H9 (cell line): ENCODE results near the gene ZNF784. TPM values are rescaled to one million over a fixed set of nuclear protein-coding genes. Genes with fewer than 3 reads are reported as not detected.

Source experiments
- DNase-seq: peaks from one replicate; pipeline ENCODE4 v3.0.0-alpha.2; 2017
- H2AFZ ChIP-seq: one replicate; pipeline ENCODE4 v1.6.1; 2013; ENCODE audit warnings: mild to moderate bottlenecking, low read length, control low read depth, moderate library complexity
- H2AK5ac ChIP-seq: 2 replicates; pipeline ENCODE4 v1.6.1; 2013; ENCODE audit warnings: low read length, control low read depth, mixed read lengths; ENCODE audit not compliant: insufficient read length
- H2BK120ac ChIP-seq: one replicate; pipeline ENCODE4 v1.6.1; 2013; ENCODE audit warnings: low read depth, mild to moderate bottlenecking, low read length, control low read depth, inconsistent platforms; ENCODE audit not compliant: poor library complexity, severe bottlenecking
- H2BK12ac ChIP-seq: 2 replicates; pipeline ENCODE4 v1.6.1; 2013; ENCODE audit warnings: low read length, control low read depth, mixed read lengths, low read depth; ENCODE audit not compliant: insufficient read length
- H2BK15ac ChIP-seq: 2 replicates; pipeline ENCODE4 v1.6.1; 2013; ENCODE audit warnings: low read depth, low read length, control low read depth
- H2BK20ac ChIP-seq: one replicate; pipeline ENCODE4 v1.6.1; 2013; ENCODE audit warnings: low read depth, mild to moderate bottlenecking, low read length, control low read depth, inconsistent platforms; ENCODE audit not compliant: poor library complexity, severe bottlenecking
- H2BK5ac ChIP-seq: 2 replicates; pipeline ENCODE4 v1.6.1; 2013; ENCODE audit warnings: low read length, control low read depth, mixed read lengths; ENCODE audit not compliant: insufficient read length
- H3K14ac ChIP-seq: 2 replicates; pipeline ENCODE4 v1.6.1; 2013; ENCODE audit warnings: low read length, control low read depth; ENCODE audit not compliant: insufficient read depth
- H3K18ac ChIP-seq: 2 replicates; pipeline ENCODE4 v1.6.1; 2013; ENCODE audit warnings: low read depth, mild to moderate bottlenecking, mixed read lengths, low read length, control low read depth; ENCODE audit not compliant: insufficient read length
- H3K23ac ChIP-seq: 2 replicates; pipeline ENCODE4 v1.6.1; 2013; ENCODE audit warnings: low read length, control low read depth, mixed read lengths, low read depth; ENCODE audit not compliant: insufficient read length
- H3K23me2 ChIP-seq: 2 replicates; pipeline ENCODE4 v1.6.1; 2013; ENCODE audit warnings: low read depth, mild to moderate bottlenecking, mixed read lengths, low read length, control low read depth; ENCODE audit not compliant: insufficient read length, poor library complexity, severe bottlenecking
- H3K27ac ChIP-seq: 2 replicates; pipeline ENCODE4 v1.5.1; 2013; ENCODE audit warnings: low read length, control low read depth, mixed read lengths, low read depth; ENCODE audit not compliant: insufficient read length
- H3K27me3 ChIP-seq: 2 replicates; pipeline ENCODE4 v1.6.1; 2013; ENCODE audit warnings: low read length, control low read depth, inconsistent platforms; ENCODE audit not compliant: insufficient read depth
- H3K4ac ChIP-seq: 2 replicates; pipeline ENCODE4 v1.6.1; 2013; ENCODE audit warnings: low read depth, mild to moderate bottlenecking, control low read depth, inconsistent platforms, low read length, moderate library complexity
- H3K4me1 ChIP-seq: 2 replicates; pipeline ENCODE4 v1.6.1; 2013; ENCODE audit warnings: low read length, control low read depth, inconsistent platforms; ENCODE audit not compliant: insufficient read depth
- H3K4me2 ChIP-seq: 2 replicates; pipeline ENCODE4 v1.6.1; 2013; ENCODE audit warnings: low read length, control low read depth, mixed read lengths; ENCODE audit not compliant: insufficient read length, insufficient read depth
- H3K56ac ChIP-seq: 2 replicates; pipeline ENCODE4 v1.6.1; 2013; ENCODE audit warnings: low read depth, mild to moderate bottlenecking, mixed read lengths, low read length, control low read depth; ENCODE audit not compliant: insufficient read length
- H3K79me1 ChIP-seq: 2 replicates; pipeline ENCODE4 v1.6.1; 2013; ENCODE audit warnings: low read depth, mild to moderate bottlenecking, moderate library complexity, low read length, control low read depth, inconsistent platforms; ENCODE audit not compliant: insufficient read depth, poor library complexity, severe bottlenecking
- H3K79me2 ChIP-seq: 2 replicates; pipeline ENCODE4 v1.6.1; 2013; ENCODE audit warnings: low read length, control low read depth, inconsistent platforms; ENCODE audit not compliant: insufficient read depth
- H3K9ac ChIP-seq: 2 replicates; pipeline ENCODE4 v1.6.1; 2013; ENCODE audit warnings: low read length, control low read depth, mixed read lengths; ENCODE audit not compliant: insufficient read length; ENCODE audit errors: extremely low read depth
- H3K9me3 ChIP-seq: one replicate; pipeline ENCODE4 v1.6.1; 2013; ENCODE audit warnings: low read depth, low read length, inconsistent platforms; ENCODE audit not compliant: control insufficient read depth
- H3T11ph ChIP-seq: one replicate; pipeline ENCODE4 v1.6.1; 2013; ENCODE audit warnings: mild to moderate bottlenecking, low read length, control low read depth, inconsistent platforms
- H4K20me1 ChIP-seq: one replicate; pipeline ENCODE4 v1.6.1; 2013; ENCODE audit not compliant: control insufficient read depth, insufficient read length, insufficient read depth
- H4K5ac ChIP-seq: 2 replicates; pipeline ENCODE4 v1.6.1; 2013; ENCODE audit warnings: low read depth, mild to moderate bottlenecking, mixed read lengths, low read length, control low read depth; ENCODE audit not compliant: insufficient read length
- H4K8ac ChIP-seq: replicated peaks from 2 replicates; pipeline ENCODE4 v1.6.1; 2013; ENCODE audit warnings: low read length, control low read depth, mixed read lengths, low read depth; ENCODE audit not compliant: insufficient read length
- H4K91ac ChIP-seq: 2 replicates; pipeline ENCODE4 v1.6.1; 2013; ENCODE audit warnings: low read depth, mild to moderate bottlenecking, moderate library complexity, mixed read lengths, low read length, control low read depth; ENCODE audit not compliant: insufficient read length
- H3K27ac Mint-ChIP-seq, 3 experiments: 2 replicates in 2 of 3; 3 replicates in 1 of 3; pipeline ENCODE4 v1.8.0; 2020 to 2021; ENCODE audit warnings: mixed read lengths in 3 of 3, mild to moderate bottlenecking in 1 of 3, moderate library complexity in 1 of 3
- H3K27me3 Mint-ChIP-seq: 2 replicates; pipeline ENCODE4 v1.8.0; 2021; ENCODE audit warnings: low read depth, mild to moderate bottlenecking, moderate library complexity, mixed read lengths
- H3K36me3 Mint-ChIP-seq, 3 experiments: 2 replicates in 2 of 3; 3 replicates in 1 of 3; pipeline ENCODE4 v1.8.0; 2020 to 2021; ENCODE audit warnings: low read depth in 3 of 3, mixed read lengths in 3 of 3; ENCODE audit not compliant: insufficient read depth in 1 of 3
- H3K4me1 Mint-ChIP-seq, 2 experiments: 2 replicates each; pipeline ENCODE4 v1.8.0; 2020; ENCODE audit warnings: mixed read lengths in 2 of 2
- H3K4me3 Mint-ChIP-seq, 2 experiments: 2 replicates in 1 of 2; 3 replicates in 1 of 2; pipeline ENCODE4 v1.8.0; 2020 to 2021; ENCODE audit warnings: mild to moderate bottlenecking in 2 of 2, mixed read lengths in 2 of 2, moderate library complexity in 1 of 2
- H3K9me3 Mint-ChIP-seq, 2 experiments: 2 replicates in 1 of 2; 3 replicates in 1 of 2; pipeline ENCODE4 v1.8.0; 2020; ENCODE audit warnings: mild to moderate bottlenecking in 2 of 2, mixed read lengths in 2 of 2, moderate library complexity in 1 of 2
- CTCF ChIP-seq: fragments of 200-600 bp; sonication (generic); conservative IDR thresholded peaks from 3 replicates; pipeline ENCODE4 v1.8.0; 2021; ENCODE audit warnings: antibody characterized with exemption, mild to moderate bottlenecking
- WGBS: extraction: QIAGEN DNeasy Blood & Tissue Kit; methylation state at CpG from one replicate; pipeline ENCODE4 v1.1.7; 2013; ENCODE audit warnings: missing lambda C conversion rate, low lambda C conversion rate, mixed read lengths; ENCODE audit not compliant: insufficient read length; ENCODE audit errors: extremely low coverage; 5-methylcytosine and 5-hydroxymethylcytosine counted together
- total RNA-seq: library from RNA; stranded (reverse); gene quantifications from 2 replicates; pipeline ENCODE4 v1.2.1, GENCODE V29; 2021

The ZNF784 gene
- total RNA-seq, 1 experiment from 2014 or later: 10.7 TPM

GRCh38 chr19:55636723-55637122 is 12.4 kb upstream of the ZNF784 start:
- Histone ChIP-seq H3K23me2 (peaks cover 13% of the 10 kb centered on the region), H2BK12ac (no peak overlapping the region), H3K9me3 (no peaks in the 10 kb centered on the region), H3K4ac (no peak overlapping the region), H4K20me1 (no peaks in the 10 kb centered on the region), H2BK15ac (no peak overlapping the region), H3K14ac (no peak overlapping the region), H2BK20ac (no peak overlapping the region), H4K91ac (no peak overlapping the region), H3K4me2 (no peak overlapping the region), H3K27me3 (no peaks in the 10 kb centered on the region), H3T11ph (no peak overlapping the region), H2AK5ac (no peak overlapping the region), H4K5ac (no peak overlapping the region), H2BK5ac (no peak overlapping the region), H3K9ac (no peak overlapping the region), H3K27ac (no peak overlapping the region), H3K4me1 (0 out of 2 replicates have a peak, but pooled peaks cover 2% of the 10 kb centered on the region), H2AFZ (no peak overlapping the region), H3K56ac (no peak overlapping the region), H3K23ac (no peak overlapping the region), H4K8ac (no peak overlapping the region), H3K18ac (no peak overlapping the region), H3K79me2 (peaks cover 10% of the 10 kb centered on the region; the same call in 1 of the 2 replicates), H2BK120ac (no peak overlapping the region), H3K79me1 (peaks cover 6% of the 10 kb centered on the region)
- TF ChIP-seq CTCF: no peak
- Mint-ChIP-seq H3K4me1 (peaks cover 24 to 36% of the 10 kb centered on the region in 2 experiments), H3K4me3 (peak overlapping the region; percentile 100), H3K9me3 (no peaks in the 10 kb centered on the region; a peak in 1 of 5 replicates), H3K36me3 (peaks cover 10 to 15% (median 14%) of the 10 kb centered on the region in 3 experiments), H3K27ac (peak overlapping the region in 2 of 3 experiments; percentile 8 to 57; a peak in 2 of 7 replicates), H3K27me3 (peaks cover 3% of the 10 kb centered on the region; the same call in 1 of the 2 replicates)
- WGBS: no CpG with 5 or more reads among the region's 4 CpGs
- no peak for DNase-seq
